NCI-H128 (cell line): ENCODE results near the gene ZNF304.
"Not testable (repeated sequence)": the region's sequence is repeated elsewhere in the genome, so short reads cannot be mapped to it uniquely, and the experiment has no call there.

Experiments used
- DNase-seq: peaks from one replicate; lab custom pipeline; 2025; ENCODE audit not compliant: unreplicated experiment; lab: John Stamatoyannopoulos, UW

The ZNF304 gene

DNA sequence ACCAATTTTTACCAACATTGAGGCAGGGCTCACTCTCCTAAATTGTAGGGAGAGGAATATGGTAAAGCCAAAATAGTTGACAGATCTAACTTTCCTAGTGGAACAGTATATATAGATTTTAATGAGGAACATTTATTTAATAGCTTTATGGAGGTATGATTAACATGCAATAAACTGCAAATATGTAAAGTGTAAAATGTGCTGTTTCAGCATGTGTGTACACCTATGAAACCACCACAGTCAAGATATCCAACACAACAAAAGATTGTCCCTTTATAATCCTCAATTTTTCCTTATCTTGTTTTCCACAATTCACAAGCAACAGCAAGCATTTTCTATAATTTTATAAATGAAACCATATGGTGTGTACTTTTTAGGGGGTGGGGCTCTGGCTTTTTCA, 8.2 kb downstream of the ZNF304 start:
- DNase-seq = no peak

DNA sequence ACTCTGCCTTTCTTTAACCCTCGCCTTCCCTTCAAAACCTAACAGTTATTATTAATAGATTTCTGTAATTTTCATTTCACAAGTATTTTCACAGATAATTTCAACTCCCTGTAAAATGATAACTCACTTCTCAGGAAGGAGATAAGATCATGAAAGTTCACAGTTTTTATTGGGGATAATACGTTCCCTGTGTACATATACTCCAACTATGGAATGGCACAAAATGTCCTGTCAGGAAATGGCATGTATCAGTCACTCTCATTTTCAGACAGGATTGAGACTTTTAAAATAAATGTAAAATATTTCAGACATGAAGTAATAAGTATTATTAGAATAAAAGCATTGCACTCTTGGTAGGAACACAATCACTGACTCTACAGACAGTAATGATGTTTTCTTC, 11.3 kb downstream of the ZNF304 start:
- DNase-seq = no peak

GRCh38 chr19:57362997-57363687, 12.1 kb downstream of the ZNF304 start, which contains the start of the genes TRAPPC2B and ZNF547:
Gene TRAPPC2B (plus strand): TSS chr19:57363551. CDS start chr19:57364834, 1,283 bp downstream.
Gene ZNF547 (plus strand): TSS chr19:57363551. CDS start chr19:57368556, 5,005 bp downstream.
- DNase-seq = peak; percentile 96

DNA sequence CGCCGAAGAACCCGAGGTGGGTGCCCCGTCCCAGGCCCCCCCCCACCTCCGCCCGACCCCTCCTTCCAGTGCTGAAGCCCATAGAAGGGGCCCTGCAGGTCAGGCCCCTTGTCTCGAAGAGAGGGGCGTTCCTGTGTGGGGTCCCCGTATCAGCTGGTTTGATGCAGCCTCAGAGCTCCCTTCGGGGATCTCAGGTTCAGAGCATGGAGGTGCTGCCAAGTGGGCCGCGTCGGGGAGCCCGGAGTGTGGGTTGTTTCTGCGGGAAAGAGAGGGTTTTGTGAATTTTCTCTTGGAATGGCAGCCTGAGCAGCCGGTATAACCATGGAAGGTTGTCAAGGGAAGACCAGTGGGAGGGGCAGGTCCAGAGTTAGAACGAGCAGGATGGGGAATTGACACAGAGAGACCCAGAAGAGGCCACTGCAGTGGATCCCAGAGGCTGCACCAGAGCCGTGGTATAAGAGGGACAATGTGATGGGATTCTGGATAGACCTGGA, 12.7 kb downstream of the ZNF304 start:
- DNase-seq = no peak

- DNase-seq = no peak
Observed at GRCh38 chr19:57366776-57367175, 15.7 kb downstream of the ZNF304 start.

DNA sequence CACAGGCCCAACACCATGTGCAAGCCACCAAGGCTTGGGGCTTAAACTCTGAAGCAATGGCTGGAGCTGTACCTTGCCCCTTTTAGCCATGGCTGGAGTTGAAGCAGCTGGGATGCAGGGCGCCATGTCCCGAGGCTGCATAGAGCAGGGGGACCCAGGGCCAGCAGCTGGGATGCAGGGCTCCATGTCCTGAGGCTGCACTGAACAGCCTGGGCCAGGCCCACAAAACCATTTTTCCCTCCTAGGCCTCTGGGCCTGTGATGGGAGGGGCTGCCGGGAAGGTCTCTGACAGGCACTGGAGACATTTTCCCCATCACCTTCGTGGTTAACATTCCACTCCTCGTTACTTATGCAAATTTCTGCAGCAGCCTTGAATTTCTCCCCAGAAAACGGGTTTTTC, 23.1 kb downstream of the ZNF304 start:
- no peak for DNase-seq

DNA sequence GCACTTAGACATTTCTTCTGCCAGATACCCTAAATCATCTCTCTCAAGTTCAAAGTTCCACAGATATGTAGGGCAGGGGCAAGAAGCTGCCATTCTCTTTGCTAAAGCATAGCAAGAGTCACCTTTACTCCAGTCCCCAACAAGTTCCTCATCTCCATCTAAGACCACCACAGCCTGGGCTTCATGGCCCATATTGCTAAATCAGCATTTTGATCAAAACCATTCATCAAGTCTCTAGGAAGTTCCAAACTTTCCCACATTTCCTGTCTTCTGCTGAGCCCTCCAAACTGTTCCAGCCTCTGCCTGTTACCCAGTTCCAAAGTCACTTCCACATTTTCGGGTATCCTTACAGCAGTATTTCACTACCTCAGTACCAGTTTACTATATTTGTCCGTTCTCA, 23.6 kb downstream of the ZNF304 start:
- not testable (repeated sequence) for DNase-seq

- DNase-seq = no peak
Observed at GRCh38 chr19:57376151-57376550, 25.1 kb downstream of the ZNF304 start.

GRCh38 chr19:57377498-57378146, 26.6 kb downstream of the ZNF304 start:
- no peak for DNase-seq

GRCh38 chr19:57380923-57381322, 29.9 kb downstream of the ZNF304 start:
- DNase-seq = no peak

DNA sequence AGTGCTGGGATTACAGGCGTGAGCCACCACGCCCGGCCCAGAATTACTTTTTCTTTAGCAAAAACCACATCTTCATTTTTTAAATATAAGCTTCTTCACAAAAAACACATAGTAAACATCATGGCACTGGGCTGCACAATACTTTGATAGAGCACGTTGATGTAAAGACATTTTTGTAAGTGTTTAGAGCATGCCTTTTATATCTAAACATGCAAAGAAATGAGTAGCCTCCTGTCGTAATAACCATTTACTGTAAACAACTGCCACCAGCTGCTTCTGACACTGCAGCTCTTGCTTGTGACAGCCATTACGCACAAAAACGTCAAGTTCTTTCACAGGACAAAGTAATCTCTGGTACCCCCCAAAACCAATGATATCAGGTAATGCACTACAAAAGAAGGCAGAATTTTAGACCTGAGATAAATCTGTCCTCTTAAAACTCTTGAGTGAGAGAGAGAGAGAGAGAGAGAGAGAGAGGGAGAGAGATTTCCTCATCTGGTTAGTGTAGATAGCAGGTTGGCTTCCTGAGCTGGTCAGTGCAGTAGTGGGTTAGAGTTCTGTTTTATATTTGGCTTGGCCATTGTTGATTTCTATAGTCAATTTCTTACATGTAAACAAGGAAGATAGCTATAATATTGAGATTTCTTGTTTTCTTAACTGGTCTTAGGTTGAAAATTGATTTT, 31.9 kb downstream of the ZNF304 start:
- no peak for DNase-seq

DNA sequence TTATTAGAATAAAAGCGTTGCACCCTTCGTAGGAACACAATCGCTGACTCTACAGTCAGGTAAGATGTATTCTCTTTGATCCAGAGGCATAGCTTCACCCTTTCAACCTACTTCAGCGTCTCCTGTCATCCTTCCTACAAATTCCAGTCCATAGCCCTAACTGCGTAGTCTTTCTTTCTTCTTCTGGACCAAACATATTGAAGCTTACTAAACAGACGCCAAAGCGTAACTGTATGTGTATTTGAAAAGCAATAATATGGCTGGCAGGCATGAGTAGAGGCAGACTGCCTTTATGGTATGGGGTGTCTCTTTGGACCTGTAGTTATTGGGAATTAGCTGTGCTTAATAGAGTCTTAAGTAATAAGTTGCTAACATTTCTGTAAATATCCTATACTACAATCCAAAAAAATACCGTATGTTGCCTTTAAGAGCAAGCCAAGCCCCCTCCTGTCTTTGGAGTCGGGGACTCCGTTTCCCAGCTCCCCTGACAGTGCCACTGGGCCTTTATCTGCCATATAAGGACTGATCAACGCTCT, 38.2 kb downstream of the ZNF304 start:
- no peak for DNase-seq

- peak; percentile 91 for DNase-seq
Observed at GRCh38 chr19:57389730-57390598, 38.9 kb downstream of the ZNF304 start, which contains the start of gene ZNF548. Gene ZNF548 (plus strand): TSS chr19:57389854. CDS start chr19:57390100, 246 bp downstream.

- no peak for DNase-seq
Observed at GRCh38 chr19:57395710-57396109, 44.6 kb downstream of the ZNF304 start.

DNA sequence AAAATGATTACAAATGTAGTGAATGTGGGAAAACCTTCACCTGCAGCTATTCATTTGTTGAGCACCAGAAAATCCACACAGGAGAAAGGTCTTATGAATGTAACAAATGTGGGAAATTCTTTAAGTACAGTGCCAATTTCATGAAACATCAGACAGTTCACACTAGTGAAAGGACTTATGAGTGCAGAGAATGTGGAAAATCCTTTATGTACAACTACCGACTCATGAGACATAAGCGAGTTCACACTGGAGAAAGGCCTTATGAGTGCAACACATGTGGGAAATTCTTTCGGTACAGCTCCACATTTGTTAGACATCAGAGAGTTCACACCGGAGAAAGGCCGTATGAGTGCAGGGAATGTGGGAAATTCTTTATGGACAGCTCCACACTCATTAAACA, 47.8 kb downstream of the ZNF304 start:
- no peak for DNase-seq

DNA sequence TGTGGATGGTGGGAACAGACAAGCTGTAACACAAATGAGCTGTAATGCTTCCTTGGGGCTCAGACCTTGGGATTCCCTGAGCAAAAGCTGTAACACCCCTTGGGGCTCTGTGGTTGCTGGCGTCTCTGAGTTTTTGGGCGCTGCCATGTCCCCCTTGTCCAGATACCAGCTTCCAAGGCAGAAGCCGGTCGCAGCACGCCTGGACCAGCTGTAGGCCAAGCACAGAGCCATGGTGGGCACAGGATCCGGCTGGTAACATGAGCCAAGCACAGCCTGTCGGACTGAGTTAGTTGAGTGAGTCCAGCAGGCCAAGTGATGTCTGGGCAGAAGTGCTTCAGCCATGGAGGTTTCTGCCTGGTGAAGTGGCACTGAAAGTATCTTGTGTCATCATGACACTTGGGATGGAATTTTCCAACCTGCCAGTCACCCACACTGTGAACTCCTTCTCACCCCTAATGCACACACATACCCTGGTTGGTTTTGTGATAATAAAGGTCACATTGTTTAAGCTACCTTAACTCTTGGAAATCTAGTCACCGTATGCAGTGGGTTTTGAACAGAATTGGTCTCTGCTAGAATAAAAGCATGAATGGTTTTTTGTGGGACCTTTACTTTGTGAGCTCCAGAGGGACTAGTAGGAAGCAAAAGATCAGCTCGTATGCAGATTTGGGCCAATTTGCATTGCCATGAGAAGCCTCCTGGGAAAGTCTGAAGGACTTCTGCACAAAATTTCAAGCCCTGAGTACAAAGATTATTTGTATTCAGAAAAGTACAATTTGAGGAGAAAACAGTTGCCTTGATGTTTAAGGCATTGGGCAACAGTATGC, 52.9 kb downstream of the ZNF304 start:
- no peak for DNase-seq

- peak; percentile 77 for DNase-seq
Observed at GRCh38 chr19:57406516-57407123, 55.5 kb downstream of the ZNF304 start.
